HG03575 (cell line): ENCODE results near the gene PON1.

Experiments
- ATAC-seq: cut with Tn5 transposase; IDR thresholded peaks from one replicate; pipeline ENCODE4 v1.9.1; 2021; ENCODE audit not compliant: unreplicated experiment, insufficient number of reproducible peaks, low FRiP score; ENCODE audit errors: extremely low read depth

The PON1 gene

DNA sequence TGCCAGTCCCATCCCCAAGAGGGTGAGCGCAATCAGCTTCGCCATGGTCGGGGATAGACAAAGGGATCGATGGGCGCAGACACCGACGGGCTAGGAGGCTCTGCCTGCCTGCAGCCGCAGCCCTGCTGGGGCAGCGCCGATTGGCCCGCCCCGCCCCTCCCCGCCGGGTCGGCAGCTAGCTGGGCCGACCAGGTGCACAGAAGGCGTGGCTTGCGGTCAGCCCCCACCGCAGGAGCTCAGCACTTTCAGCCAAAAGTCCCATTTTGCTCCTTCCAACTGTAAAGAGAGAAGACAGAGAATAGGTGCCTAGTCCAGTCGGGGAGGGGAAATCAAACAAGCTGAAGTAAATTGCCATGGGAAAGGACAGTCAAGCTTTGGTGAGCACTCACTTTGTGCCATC, at the start of gene PON1:
Gene PON1 (minus strand): TSS at position 102 of the 400 bp plus-strand sequence. CDS start 57 bp downstream, at position 45.
- ATAC-seq, result no peak

DNA sequence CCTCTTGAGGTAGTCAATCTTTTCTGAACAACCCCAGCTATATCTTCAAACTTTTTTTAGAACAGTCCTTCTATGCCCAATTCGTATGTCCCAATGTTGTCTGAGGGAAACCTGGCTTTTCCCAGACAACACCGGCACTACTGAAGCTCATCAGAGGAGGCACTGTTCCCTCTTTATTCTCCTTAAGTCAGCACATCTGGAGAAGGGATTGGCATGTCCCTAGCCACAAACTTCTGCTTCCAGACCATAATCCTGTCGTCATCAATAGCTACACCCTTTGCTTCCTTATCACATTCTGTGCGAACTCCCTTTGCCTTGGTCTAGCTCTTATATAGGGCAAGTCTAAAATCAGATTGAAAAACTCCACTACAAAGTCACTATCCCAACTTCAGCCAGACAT, 49.0 kb upstream of the PON1 start:
- ATAC-seq, result no peak

DNA sequence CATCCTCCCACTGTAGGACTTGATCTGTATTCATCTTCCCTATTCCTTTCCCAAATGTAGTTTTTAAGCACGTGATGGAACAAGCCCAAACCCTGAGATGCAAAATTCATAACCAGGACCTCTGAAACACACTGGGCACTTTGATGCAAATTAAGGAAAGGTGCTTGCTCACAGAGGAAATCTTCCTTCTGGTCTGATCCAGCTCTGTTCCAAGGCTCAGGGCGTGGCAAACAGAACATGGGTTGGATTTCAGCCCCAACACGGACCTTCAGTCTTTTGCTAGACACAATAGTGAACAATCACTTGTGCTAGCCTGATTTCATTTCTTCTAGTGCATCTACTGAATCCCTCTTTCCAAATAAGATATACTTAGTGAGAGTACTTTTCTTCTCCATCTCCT, 43.9 kb upstream of the PON1 start:
- ATAC-seq, result no peak

DNA sequence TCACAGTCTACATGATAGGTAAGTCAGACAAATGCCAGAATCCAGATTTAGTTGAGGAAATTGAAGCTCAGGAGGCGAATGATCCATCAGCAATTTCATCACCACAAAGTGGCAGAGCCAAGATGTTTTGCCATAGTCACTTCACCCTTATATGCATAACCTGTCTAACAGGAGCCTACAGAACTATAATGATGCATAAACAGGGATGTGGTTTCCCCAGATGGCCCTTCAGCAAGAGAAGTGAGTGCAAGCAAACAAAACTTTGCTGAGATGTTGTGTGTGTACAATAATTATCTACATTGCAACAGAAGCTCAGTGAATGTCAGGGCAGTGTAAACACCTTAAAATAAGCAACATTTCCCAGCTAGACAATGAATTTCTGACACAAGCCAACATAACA, 43.3 kb upstream of the PON1 start:
- no peak for ATAC-seq

DNA sequence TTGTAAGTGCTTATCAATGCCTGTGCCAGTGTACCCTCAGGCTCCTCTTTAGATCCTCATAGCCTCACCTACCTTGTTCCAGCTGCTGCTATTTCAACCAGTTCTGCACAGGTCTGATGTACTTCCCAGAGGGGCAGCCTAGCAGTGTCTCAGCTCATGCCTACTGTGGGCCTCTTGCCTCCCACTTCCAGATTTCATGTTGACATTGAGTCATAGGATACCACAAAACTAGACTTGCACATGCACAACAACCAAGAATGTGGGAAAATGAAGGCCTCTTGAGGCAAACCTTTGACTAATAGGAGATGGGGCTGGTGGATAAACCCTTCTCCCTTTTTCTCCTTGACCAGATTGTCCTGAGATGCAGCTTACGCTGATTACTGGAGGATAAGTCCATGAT, 40.8 kb upstream of the PON1 start:
- no peak for ATAC-seq

DNA sequence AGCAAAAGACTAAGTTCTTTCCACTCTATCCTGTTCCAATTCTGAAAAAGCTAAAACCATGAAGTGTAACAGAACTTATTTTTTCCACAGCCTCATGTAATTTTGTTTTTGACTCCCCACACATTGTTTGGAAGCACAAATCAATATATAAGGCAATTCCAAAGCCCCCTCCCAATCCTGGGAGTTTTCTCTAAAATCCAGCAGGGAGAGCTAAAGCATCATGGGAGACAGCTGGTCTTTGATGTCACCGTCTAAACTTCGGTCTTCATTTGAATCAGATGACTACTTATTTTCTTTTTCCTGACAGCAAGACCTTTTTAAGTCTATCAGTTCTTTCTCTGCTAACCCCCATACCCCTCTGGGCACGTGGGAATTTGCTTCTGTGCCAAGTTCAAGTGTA, 33.3 kb upstream of the PON1 start:
- no peak for ATAC-seq

DNA sequence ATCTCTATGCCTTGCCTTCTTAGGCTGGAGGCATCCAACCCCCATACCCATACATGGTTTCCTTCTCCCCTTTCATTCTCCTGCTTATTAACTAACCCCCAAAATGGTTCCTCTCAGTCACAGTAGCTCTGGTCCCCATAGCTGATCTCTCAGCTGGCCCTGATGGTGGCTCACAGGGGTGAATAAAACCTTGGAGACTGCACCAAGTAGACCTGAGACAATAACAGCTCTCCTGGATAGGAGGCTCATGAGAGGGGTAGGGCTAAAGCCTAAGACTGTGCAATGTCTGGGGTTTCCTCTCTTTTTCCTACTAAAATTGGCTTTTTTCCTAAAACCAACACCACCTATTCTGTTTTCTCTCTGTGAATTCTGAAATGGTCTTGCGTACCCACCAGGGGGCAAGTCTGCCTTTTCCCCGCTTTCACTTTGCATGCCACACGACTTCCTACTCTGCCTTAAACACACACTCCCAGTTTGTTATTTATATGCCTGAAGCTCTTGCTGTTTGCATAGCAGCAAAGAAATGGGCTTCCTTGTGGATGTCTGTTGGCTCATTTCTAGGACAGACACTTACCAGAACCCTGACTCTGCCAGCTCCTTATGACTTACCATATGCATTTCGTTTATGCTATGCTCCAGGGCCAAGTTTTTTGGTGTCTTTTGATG, 18.4 kb upstream of the PON1 start:
- ATAC-seq, result no peak

DNA sequence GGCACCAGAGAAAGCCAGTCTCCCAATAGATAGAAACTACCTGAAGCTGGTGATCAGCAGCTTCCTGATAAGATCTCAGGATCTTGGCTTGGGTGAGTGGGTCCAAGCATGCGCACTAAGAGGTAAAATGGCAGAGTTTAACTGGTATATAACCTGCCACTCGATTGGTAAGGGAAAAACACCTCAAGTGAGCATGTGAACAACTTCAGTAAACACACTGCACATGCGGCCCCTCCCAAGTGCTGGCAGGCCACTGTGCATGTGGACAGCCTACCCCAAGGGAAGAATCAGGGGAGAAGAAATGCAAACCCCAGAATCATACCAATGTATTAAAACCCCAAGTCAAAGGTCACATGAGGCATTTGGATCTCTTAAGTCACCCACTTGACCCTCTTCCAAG, 17.7 kb upstream of the PON1 start:
- ATAC-seq, result no peak

GRCh38 chr7:95340491-95340890, 16.2 kb upstream of the PON1 start:
- no peak for ATAC-seq

DNA sequence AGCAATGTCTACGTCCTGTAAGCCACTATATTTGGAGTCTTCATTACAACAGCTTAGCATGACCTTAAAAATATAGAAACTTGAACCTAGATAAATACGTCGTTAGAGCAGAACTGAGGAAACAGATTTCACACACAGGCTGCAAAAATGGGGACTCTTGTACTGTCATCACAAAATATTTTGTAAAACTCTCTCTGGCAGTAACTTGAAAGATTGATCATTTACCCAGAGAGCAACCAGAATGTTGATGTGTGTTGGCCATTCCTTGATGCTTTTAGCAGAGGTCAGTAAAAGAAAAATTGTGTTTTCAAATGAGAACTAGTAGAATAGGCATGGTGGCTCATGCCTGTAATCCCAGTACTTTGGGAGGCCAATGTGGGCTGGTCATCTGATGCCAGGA, 14.5 kb upstream of the PON1 start:
- ATAC-seq, result no peak

DNA sequence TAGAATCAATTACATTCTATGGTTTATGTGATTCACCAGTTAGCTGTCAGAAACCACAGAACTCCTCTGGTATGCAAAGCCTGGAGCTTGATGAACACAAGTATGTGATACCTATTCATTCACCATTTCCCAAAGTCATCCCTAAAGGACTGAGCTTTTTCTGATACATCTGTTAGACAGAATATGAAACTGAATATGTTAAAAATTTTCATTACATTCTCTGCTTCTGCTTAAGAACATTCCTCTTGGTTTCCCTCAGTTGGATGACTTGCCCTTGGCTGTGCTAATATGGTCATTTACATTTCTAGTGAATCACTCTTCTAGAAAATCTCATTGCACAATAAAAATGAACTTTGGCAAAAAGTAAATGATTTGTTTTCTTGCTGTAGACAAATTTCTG, 10.8 kb upstream of the PON1 start:
- no peak for ATAC-seq

DNA sequence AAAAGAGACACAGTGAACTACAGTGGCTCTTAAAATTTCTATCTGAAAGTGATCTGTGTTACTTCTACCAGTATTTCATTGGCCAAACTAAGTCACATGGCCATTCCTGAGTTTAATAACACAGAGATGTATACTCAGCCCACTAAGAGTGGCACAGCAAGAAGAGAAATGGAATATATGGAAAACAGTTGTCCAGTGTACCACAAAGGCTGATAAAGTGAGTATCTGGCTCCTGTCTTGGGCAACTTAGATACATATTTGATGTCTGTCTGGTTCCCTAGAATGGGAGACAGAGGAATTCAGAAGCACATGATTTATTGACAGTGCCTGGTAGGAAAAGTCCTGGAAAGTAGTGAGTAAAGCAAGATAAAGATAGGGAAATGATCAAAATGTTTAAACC, 10.1 kb upstream of the PON1 start:
- ATAC-seq, result no peak

DNA sequence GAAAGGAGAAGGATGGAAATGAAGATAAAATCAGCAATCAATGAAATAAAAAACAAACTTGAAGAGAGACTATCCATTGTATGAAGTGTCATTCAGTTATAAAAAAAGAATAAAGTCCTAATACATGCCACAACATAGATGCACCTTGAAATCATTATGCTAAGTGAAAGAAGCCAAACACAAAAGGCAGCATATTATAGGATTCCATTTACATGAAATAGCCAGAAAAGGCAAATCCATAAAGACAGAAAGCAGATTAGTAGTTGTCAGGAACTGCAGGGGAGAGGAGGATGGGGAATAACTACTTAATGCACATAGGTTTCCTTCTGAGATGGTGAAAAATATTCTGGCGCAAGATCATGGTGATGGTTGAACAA, 6.6 kb upstream of the PON1 start:
- ATAC-seq, result peak; percentile 10

- peak; percentile 92 for ATAC-seq
Measured at GRCh38 chr7:95330204-95330960, 6.0 kb upstream of the PON1 start.

DNA sequence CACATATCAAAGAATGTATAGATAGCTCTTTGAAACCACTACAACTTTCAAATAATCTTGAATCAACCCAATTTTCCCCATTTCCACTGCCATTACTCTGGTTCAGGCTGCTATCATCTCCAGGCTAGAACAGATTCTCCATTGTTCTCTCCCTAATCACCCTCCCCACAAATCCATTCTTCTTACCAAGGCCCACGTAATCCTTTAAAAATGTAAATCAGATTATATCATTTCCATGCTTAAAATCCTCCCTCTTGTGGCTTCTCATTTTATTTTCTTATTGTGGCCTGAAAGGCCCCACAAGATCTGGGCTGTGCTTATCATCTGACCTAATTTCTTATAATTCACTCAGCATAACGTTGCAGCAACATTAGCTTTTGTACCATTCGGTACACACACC, 3.0 kb upstream of the PON1 start:
- no peak for ATAC-seq

- no peak for ATAC-seq
Measured at GRCh38 chr7:95323410-95324129, 762 bp downstream of the PON1 start.

DNA sequence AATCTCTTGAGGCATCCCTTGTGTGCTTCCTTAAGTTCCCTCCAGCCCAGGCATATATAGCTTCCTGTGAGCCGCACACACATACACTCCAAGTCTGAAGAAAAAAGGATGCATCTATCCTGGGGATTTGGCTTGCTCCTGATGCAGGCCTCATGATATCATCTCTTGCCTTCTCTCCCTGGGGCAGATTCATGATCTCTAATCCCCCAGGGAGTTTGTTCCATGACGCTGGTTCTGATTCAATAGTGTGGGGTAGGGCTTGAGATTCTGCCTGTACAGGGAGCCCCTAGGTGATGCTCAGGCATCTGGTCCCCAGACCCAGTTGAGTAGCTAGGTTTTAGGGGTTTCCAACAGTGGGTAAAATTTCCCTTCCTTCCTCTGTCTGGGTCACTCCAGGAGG, 1.5 kb downstream of the PON1 start:
- ATAC-seq, result no peak

DNA sequence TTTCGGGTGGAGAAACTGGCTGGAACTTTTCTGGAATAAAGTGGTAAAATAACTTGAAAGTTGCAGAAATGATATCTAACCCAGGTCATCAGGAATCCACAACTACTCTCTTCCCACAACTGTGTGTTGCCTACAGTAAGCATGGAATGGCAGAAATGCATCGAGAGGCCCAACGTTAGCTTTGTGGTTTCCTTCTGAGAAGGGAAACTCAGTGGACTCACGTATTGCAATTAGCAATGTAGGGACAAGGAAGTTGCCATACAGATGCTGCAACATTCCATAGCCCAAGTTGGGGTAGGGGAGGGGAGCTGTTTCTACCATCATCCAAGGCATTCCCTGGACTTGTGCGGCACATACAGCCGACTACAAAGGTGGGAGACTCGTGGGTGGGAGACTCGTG, 1.9 kb downstream of the PON1 start:
- no peak for ATAC-seq

DNA sequence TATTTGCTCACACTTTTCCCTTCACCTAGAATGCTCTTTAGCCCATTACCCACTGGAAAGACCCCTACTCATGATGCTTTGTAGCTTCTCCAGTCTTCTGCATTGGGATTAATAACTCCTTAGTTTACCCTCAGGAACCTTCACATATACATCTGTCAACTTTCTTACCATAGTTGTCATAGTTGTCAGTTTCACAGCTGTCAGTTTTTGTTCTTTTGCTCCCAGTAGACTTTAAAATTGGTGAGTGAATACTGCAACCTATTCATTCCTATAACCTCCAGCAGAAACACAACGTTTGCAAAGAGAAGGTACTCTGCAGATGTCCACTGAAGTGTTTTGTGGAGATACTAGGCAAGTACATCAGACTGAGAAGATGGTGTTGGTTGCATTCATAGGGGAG, 2.6 kb downstream of the PON1 start:
- ATAC-seq, result no peak

- ATAC-seq, result no peak
Measured at GRCh38 chr7:95320651-95321050, 3.7 kb downstream of the PON1 start.
